ENCODE measurements around the gene LPAR1.

DNA sequence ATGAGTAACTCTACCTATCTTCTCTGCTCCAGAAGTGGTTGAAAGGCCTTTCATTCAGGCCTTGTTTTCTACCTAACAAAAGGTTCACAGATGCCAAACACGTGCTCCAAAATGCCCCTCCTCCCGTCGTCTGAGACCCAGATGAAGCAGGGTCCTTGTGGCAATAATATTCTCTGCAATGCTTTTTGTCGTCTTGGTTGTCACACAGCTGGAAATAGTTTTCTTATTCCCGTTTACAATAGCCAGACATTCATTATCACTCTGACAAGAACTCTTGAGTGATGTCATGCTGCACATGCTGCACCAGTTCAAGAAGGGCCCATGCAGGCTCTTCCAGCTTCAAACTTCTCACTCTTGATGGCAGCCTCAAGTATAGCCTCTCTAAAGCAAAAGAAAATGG is 7.8 kb downstream of the LPAR1 start:
- TF ChIP-seq CTCF (IDR thresholded peaks at IDR 0.05), result no peak
- TF ChIP-seq EZH2 (IDR thresholded peaks at IDR 0.05; ENCODE audit: borderline replicate concordance, insufficient read depth, low read depth, low read length, poor library complexity, severe bottlenecking), result no peak

Measured in B cell (primary cell).